OCI-LY1 (cell line): Measurements from ENCODE around the gene REXO1.
"Not testable (repeated sequence)": the region's sequence is repeated elsewhere in the genome, so short reads cannot be mapped to it uniquely, and the experiment has no call there.

Experiments
- H2AFZ ChIP-seq: fragments of 200-600 bp; sonication (generic), shearing (Covaris generic); 2 replicates; pipeline ENCODE4 v1.6.0; 2014; ENCODE audit warnings: antibody characterized with exemption, mild to moderate bottlenecking, low read length
- H3F3A ChIP-seq: fragments of 200-600 bp; sonication (generic), shearing (Covaris generic); 2 replicates; pipeline ENCODE4 v1.6.0; 2014; ENCODE audit warnings: mild to moderate bottlenecking, antibody characterized with exemption, low read length, moderate library complexity; ENCODE audit not compliant: insufficient read depth
- H3K27ac ChIP-seq: fragments of 200-600 bp; sonication (generic); 2 replicates; pipeline ENCODE4 v1.5.1; 2014; ENCODE audit warnings: low read length, mixed run types, mild to moderate bottlenecking, low read depth; ENCODE audit not compliant: poor library complexity, severe bottlenecking
- H3K27me3 ChIP-seq: fragments of 200-600 bp; sonication (generic); 2 replicates; pipeline ENCODE4 v1.6.0; 2014; ENCODE audit warnings: antibody characterized with exemption, mild to moderate bottlenecking, low read length, moderate library complexity; ENCODE audit not compliant: insufficient read depth
- H3K36me3 ChIP-seq: fragments of 200-600 bp; sonication (generic); 2 replicates; pipeline ENCODE4 v1.6.1; 2014; ENCODE audit warnings: mild to moderate bottlenecking, antibody characterized with exemption, low read length, moderate library complexity, mixed read lengths; ENCODE audit not compliant: insufficient read depth
- H3K4me1 ChIP-seq: fragments of 200-600 bp; sonication (generic); 2 replicates; pipeline ENCODE4 v1.5.1; 2014; ENCODE audit warnings: mild to moderate bottlenecking, low read length, moderate library complexity; ENCODE audit not compliant: insufficient read depth, severe bottlenecking
- H3K4me2 ChIP-seq: fragments of 200-600 bp; sonication (generic), shearing (Covaris generic); 2 replicates; pipeline ENCODE4 v1.6.1; 2014; ENCODE audit warnings: low read length
- H3K4me3 ChIP-seq: fragments of 200-600 bp; sonication (generic); 2 replicates; pipeline ENCODE4 v1.5.1; 2014; ENCODE audit warnings: low read length, low read depth, mild to moderate bottlenecking, mixed read lengths; ENCODE audit not compliant: poor library complexity, severe bottlenecking
- H3K79me2 ChIP-seq: fragments of 200-600 bp; shearing (Covaris generic); 2 replicates; pipeline ENCODE4 v1.6.1; 2016; ENCODE audit warnings: mixed run types, low read length, mixed read lengths; ENCODE audit not compliant: insufficient read depth
- H3K9ac ChIP-seq: fragments of 200-600 bp; sonication (generic), shearing (Covaris generic); 2 replicates; pipeline ENCODE4 v1.6.1; 2014; ENCODE audit warnings: mild to moderate bottlenecking, low read length, mixed read lengths
- H3K9me2 ChIP-seq: fragments of 200-600 bp; sonication (generic), shearing (Covaris generic); 2 replicates; pipeline ENCODE4 v1.6.1; 2014; ENCODE audit warnings: low read depth, mild to moderate bottlenecking, low read length, mixed read lengths
- H3K9me3 ChIP-seq: fragments of 200-600 bp; shearing (Covaris generic); 2 replicates; pipeline ENCODE4 v1.6.1; 2014; ENCODE audit warnings: low read length, mixed read lengths
- H4K20me1 ChIP-seq: fragments of 200-600 bp; sonication (generic), shearing (Covaris generic); 2 replicates; pipeline ENCODE4 v1.6.0; 2016; ENCODE audit warnings: mild to moderate bottlenecking, low read length; ENCODE audit not compliant: insufficient read depth
- CTCF ChIP-seq: fragments of 200-600 bp; sonication (generic), shearing (Covaris generic); IDR thresholded peaks from 2 replicates; pipeline ENCODE4 v1.5.1; 2017; ENCODE audit warnings: mild to moderate bottlenecking, antibody characterized with exemption, low read length, moderate library complexity, mixed read lengths
- EZH2 ChIP-seq: fragments of 200-600 bp; sonication (generic), shearing (Covaris generic); IDR thresholded peaks from 2 replicates; pipeline ENCODE4 v1.8.0; 2017; ENCODE audit warnings: borderline replicate concordance, mixed run types, mild to moderate bottlenecking, antibody characterized with exemption, low read length, moderate library complexity, mixed read lengths

The REXO1 gene

GRCh38 chr19:1799695-1800342 is 48.5 kb downstream of the REXO1 start:
- no peak overlapping the region for H3K4me3 ChIP-seq
- H3K4me1 ChIP-seq = no peaks in the 10 kb centered on the region
- no peaks in the 10 kb centered on the region for H3K9me3 ChIP-seq
- H3K79me2 ChIP-seq = no peaks in the 10 kb centered on the region
- no peak overlapping the region for H3K9ac ChIP-seq
- H2AFZ ChIP-seq = no peak overlapping the region
- no peaks in the 10 kb centered on the region for H3K9me2 ChIP-seq
- H3K27me3 ChIP-seq = no peaks in the 10 kb centered on the region
- no peak for TF ChIP-seq CTCF
- TF ChIP-seq EZH2 = no peak
- no peaks in the 10 kb centered on the region for H3F3A ChIP-seq
- H3K27ac ChIP-seq = no peak overlapping the region
- no peak overlapping the region for H3K4me2 ChIP-seq
- H4K20me1 ChIP-seq = no peaks in the 10 kb centered on the region
- H3K36me3 ChIP-seq = no peaks in the 10 kb centered on the region

- H3K4me1 ChIP-seq, H3K9me2 ChIP-seq, H3K27ac ChIP-seq, H3K36me3 ChIP-seq, H3K9ac ChIP-seq, H3K4me2 ChIP-seq, H3K79me2 ChIP-seq, H2AFZ ChIP-seq, H3F3A ChIP-seq, H3K4me3 ChIP-seq, H3K9me3 ChIP-seq, H3K27me3 ChIP-seq, H4K20me1 ChIP-seq: not testable (repeated sequence)
These were observed 51.0 kb downstream of the REXO1 start for GRCh38 chr19:1797313-1797712.

- H3K27me3 ChIP-seq = no peaks in the 10 kb centered on the region
- no peak overlapping the region for H3K27ac ChIP-seq
- no peaks in the 10 kb centered on the region for H3K36me3 ChIP-seq
- no peaks in the 10 kb centered on the region for H3K4me1 ChIP-seq
- H3K79me2 ChIP-seq = no peaks in the 10 kb centered on the region
- H4K20me1 ChIP-seq = no peaks in the 10 kb centered on the region
- H2AFZ ChIP-seq = no peak overlapping the region
- no peaks in the 10 kb centered on the region for H3F3A ChIP-seq
- no peak overlapping the region for H3K4me2 ChIP-seq
- no peak overlapping the region for H3K9ac ChIP-seq
- TF ChIP-seq CTCF (no peak), EZH2 (no peak)
- H3K9me2 ChIP-seq = no peaks in the 10 kb centered on the region
- no peaks in the 10 kb centered on the region for H3K9me3 ChIP-seq
- H3K4me3 ChIP-seq = no peak overlapping the region
These were observed 51.7 kb downstream of the REXO1 start for GRCh38 chr19:1796395-1797142.
